ENCODE measurements around the gene TRAPPC10. TPM values are rescaled to one million over a fixed set of nuclear protein-coding genes. Genes with fewer than 3 reads are reported as not detected.

TRAPPC10 gene
- total and polyA plus RNA-seq, 9 of the 15 experiments (the other 6 are each of a cell fraction or from before 2014, with no cell fraction given) = 1.1 to 33.8 (median 24.3) TPM

- Histone ChIP-seq H3K9me3 (replicated peaks; ENCODE audit: control insufficient read depth, insufficient read depth, low read depth, low read length) (no peaks in the 10 kb centered on the region), H3K4me2 (ENCODE audit: insufficient read depth, low read length) (no peak overlapping the region), H3K9me1 (ENCODE audit: control insufficient read depth, insufficient read depth, low read length) (no peaks in the 10 kb centered on the region), H3K27ac (ENCODE audit: extremely low read depth, low read depth, low read length) (no peak overlapping the region), H3K36me3 (ENCODE audit: control insufficient read depth, insufficient read depth, low read length) (no peaks in the 10 kb centered on the region), H3K79me2 (ENCODE audit: control insufficient read depth, insufficient read depth, low read length) (no peaks in the 10 kb centered on the region), H3K9ac (ENCODE audit: insufficient read depth in 1 of 2, low read depth in 2 of 2, low read length in 2 of 2) (no peak overlapping the region), H3K27me3 (ENCODE audit: control insufficient read depth in 2 of 2, insufficient read depth in 2 of 2, low read length in 2 of 2) (peaks cover 20 to 21% of the 10 kb centered on the region in 2 experiments), H2AFZ (ENCODE audit: low read depth, low read length) (no peak overlapping the region), H3K4me1 (replicated peaks in 1 of 2; ENCODE audit: control insufficient read depth in 2 of 2, insufficient read depth in 2 of 2, low read length in 2 of 2) (peaks cover 0 to 10% of the 10 kb centered on the region in 2 experiments; a peak in 2 of 5 replicates), H4K20me1 (replicated peaks; ENCODE audit: control insufficient read depth, insufficient read depth, low read length) (no peaks in the 10 kb centered on the region; the same call in 1 of the 2 replicates), H3K4me3 (no peak overlapping the region)
- POLR2A ChIA-PET = interaction anchor here (0.6 to 1.4 kb wide), 3 partner anchors 9 to 1028 kb away, joined by 4 to 10 read pairs (median 4); partner anchors contain the start of genes PKNOX1 and TRAPPC10
- DNase-seq (ENCODE audit: extremely low read depth in 1 of 4, low spot score in 3 of 4) = no peak
- TF ChIP-seq PRMT5 (CRISPR knock-in tag; IDR thresholded peaks at IDR 0.05) = no peak
- TF ChIP-seq NR2C1 (IDR thresholded peaks at IDR 0.05) = no peak
- no peak for TF ChIP-seq NR2C1 (tag; IDR thresholded peaks at IDR 0.05)
- TF ChIP-seq KDM1A (IDR thresholded peaks at IDR 0.05) = no peak
- no peak for TF ChIP-seq NCOR1 (IDR thresholded peaks at IDR 0.05)
- TF ChIP-seq MXD1 (CRISPR knock-in tag; IDR thresholded peaks at IDR 0.05; ENCODE audit: borderline replicate concordance, poor library complexity, severe bottlenecking) = no peak
- TF ChIP-seq ZNF584 (CRISPR knock-in tag; IDR thresholded peaks at IDR 0.05; ENCODE audit: low read depth) = no peak
- no peak for TF ChIP-seq NFXL1 (CRISPR knock-in tag; IDR thresholded peaks at IDR 0.05)
- TF ChIP-seq ETS2 (tag; IDR thresholded peaks at IDR 0.05; ENCODE audit: borderline replicate concordance, poor library complexity, severe bottlenecking) = no peak
- no peak for TF ChIP-seq MAZ (CRISPR knock-in tag; conservative IDR thresholded peaks at IDR 0.05 in 1 of 2, IDR thresholded peaks at IDR 0.05 in 1 of 2)
- no peak for TF ChIP-seq CREB3L1 (IDR thresholded peaks at IDR 0.05; ENCODE audit: borderline replicate concordance, low read depth)
- no peak for TF ChIP-seq SMARCB1 (IDR thresholded peaks at IDR 0.05; ENCODE audit: insufficient read length, low read depth)
- no peak for TF ChIP-seq E4F1 (CRISPR knock-in tag; IDR thresholded peaks at IDR 0.05; ENCODE audit: borderline replicate concordance)
- no peak for TF ChIP-seq BRD4 (IDR thresholded peaks at IDR 0.05)
- no peak for TF ChIP-seq SMAD4 (CRISPR knock-in tag; conservative IDR thresholded peaks at IDR 0.05)
- no peak for TF ChIP-seq IRF9 (tag; IDR thresholded peaks at IDR 0.05)
- in situ Hi-C loops (cut with MboI) = no loop called here
- BruUV-seq (replicated peaks) = no TSS peak
- intact Hi-C loops (cut with micrococcal nuclease) = no loop called here
- WGBS (ENCODE audit: insufficient coverage, low coverage, missing lambda C conversion rate) = 39% methylated on average over 10 of the region's 10 CpGs
- no peak for FAIRE-seq
- CTCF ChIA-PET (ENCODE audit: low intra/inter-chr PET ratio) = no interaction called here
- ATAC-seq = no peak
These were observed 9.6 kb upstream of the TRAPPC10 start for GRCh38 chr21:44002511-44002910.

Measured in K562 (cell line).